AG04449 (cell line): ENCODE data around the gene GTF2A1.

Experiments used
- CTCF ChIA-PET: fragments of 350-600 bp; formaldehyde crosslinking; extraction: SDS; loops from one replicate; lab custom pipeline; 2021; ENCODE audit warnings: antibody characterized with exemption; lab: Yijun Ruan, JAX
- POLR2A ChIA-PET: fragments of 400-600, 350-600 bp; formaldehyde crosslinking; extraction: SDS; loops from one replicate; lab custom pipeline; 2020; ENCODE audit warnings: antibody characterized with exemption, inconsistent platforms; lab: Yijun Ruan, JAX
- DNase-seq: peaks from one replicate; pipeline ENCODE4 v3.0.0-alpha.2; 2010; ENCODE audit warnings: low read depth, low spot score
- H3K4me3 ChIP-seq: 2 replicates; pipeline ENCODE4 v1.5.1; 2011; ENCODE audit warnings: low read depth, mild to moderate bottlenecking, control low read depth, low read length
- TF ChIP-seq, protein P1 (sequence below): IDR thresholded peaks from one replicate; pipeline ENCODE4 v1.5.1; 2011; ENCODE audit warnings: mild to moderate bottlenecking, moderate library complexity, low read length, control low read depth, inconsistent platforms; ENCODE audit not compliant: insufficient read depth; ENCODE audit errors: missing control alignments

GTF2A1 gene

GRCh38 chr14:81170829-81171195 is 49.9 kb downstream of the GTF2A1 start:
- no peak for DNase-seq
- ChIA-PET POLR2A (interaction anchor here (1.0 to 1.6 kb wide), 2 partner anchors 48 to 50 kb away, joined by 8 to 9 read pairs; partner anchors contain the start of gene GTF2A1), CTCF (interaction anchor here (0.6 to 5.9 kb wide), 36 partner anchors 11 to 307 kb away, joined by 3 to 89 read pairs (median 4); partner anchors contain the start of genes CEP128, GTF2A1 and TSHR)
- no peak overlapping the region for H3K4me3 ChIP-seq
- TF ChIP-seq, protein P1, sequence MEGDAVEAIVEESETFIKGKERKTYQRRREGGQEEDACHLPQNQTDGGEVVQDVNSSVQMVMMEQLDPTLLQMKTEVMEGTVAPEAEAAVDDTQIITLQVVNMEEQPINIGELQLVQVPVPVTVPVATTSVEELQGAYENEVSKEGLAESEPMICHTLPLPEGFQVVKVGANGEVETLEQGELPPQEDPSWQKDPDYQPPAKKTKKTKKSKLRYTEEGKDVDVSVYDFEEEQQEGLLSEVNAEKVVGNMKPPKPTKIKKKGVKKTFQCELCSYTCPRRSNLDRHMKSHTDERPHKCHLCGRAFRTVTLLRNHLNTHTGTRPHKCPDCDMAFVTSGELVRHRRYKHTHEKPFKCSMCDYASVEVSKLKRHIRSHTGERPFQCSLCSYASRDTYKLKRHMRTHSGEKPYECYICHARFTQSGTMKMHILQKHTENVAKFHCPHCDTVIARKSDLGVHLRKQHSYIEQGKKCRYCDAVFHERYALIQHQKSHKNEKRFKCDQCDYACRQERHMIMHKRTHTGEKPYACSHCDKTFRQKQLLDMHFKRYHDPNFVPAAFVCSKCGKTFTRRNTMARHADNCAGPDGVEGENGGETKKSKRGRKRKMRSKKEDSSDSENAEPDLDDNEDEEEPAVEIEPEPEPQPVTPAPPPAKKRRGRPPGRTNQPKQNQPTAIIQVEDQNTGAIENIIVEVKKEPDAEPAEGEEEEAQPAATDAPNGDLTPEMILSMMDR: no peak

DNA sequence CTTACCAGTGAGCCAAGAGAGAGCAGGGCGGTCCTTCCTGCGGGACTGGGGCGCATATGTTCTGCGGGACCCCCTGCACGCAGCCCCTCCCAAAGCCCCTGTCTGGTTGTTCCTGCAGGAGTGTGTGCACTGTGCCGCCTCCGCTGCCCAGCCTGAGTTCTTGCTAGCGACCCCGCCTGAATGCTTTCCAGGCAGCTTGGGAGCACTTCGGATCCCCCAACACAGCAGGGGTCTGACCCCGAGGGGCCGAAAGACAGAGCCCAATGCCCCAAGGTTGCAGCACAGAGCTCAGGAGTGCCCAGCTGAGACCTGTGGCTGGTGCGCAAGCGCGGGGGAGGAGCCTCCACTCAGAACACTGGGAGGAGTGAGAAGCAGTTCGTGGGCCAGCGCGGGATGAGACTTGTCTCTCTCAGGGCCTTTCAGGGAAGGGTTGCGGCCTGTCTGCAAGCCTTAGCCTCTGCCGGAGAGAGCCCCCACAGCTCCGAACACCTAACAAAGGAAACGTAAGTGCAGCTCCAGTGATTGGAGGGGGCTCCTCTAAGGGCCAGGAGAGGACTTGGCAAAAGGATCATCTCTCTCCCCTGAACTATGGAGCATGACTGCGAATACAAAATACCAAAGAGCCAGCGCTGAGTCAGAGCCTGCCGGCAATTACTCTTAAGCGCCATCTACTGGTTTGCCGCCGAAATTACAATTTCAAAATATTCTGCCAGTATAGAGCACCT is 50.5 kb downstream of the GTF2A1 start:
- H3K4me3 ChIP-seq: peak overlapping the region; percentile 72
- ChIA-PET POLR2A (interaction anchor here (1.0 to 1.6 kb wide), 2 partner anchors 49 to 51 kb away, joined by 8 to 9 read pairs; partner anchors contain the start of gene GTF2A1), CTCF (interaction anchor here (0.6 to 5.9 kb wide), 29 partner anchors 10 to 362 kb away, joined by 3 to 89 read pairs (median 4); partner anchors contain the start of genes CEP128, GTF2A1 and TSHR)
- TF ChIP-seq, protein P1: peak; percentile 69
- DNase-seq: peak; percentile 37

GRCh38 chr14:81169711-81170103 is 51.1 kb downstream of the GTF2A1 start:
- TF ChIP-seq, protein P1: no peak
- ChIA-PET CTCF (interaction anchor here (0.7 to 5.9 kb wide), 20 partner anchors 10 to 362 kb away, joined by 3 to 89 read pairs (median 5); partner anchors contain the start of gene TSHR), POLR2A (interaction anchor here (1.0 to 1.6 kb wide), 2 partner anchors 49 to 51 kb away, joined by 8 to 9 read pairs; partner anchors contain the start of gene GTF2A1)
- peak overlapping the region; percentile 72 for H3K4me3 ChIP-seq
- no peak for DNase-seq

- DNase-seq: no peak
- ChIA-PET CTCF (interaction anchor here (1.2 to 5.9 kb wide), 8 partner anchors 9 to 181 kb away, joined by 3 to 89 read pairs (median 21); no protein-coding TSS in a partner anchor), POLR2A (interaction anchor here (1.6 kb wide), 1 partner anchor 50 kb away, joined by 9 read pairs; no protein-coding TSS in a partner anchor)
- TF ChIP-seq, protein P1: no peak
- peak overlapping the region; percentile 72 for H3K4me3 ChIP-seq
Measured at GRCh38 chr14:81169267-81169666, 51.5 kb downstream of the GTF2A1 start.

DNA sequence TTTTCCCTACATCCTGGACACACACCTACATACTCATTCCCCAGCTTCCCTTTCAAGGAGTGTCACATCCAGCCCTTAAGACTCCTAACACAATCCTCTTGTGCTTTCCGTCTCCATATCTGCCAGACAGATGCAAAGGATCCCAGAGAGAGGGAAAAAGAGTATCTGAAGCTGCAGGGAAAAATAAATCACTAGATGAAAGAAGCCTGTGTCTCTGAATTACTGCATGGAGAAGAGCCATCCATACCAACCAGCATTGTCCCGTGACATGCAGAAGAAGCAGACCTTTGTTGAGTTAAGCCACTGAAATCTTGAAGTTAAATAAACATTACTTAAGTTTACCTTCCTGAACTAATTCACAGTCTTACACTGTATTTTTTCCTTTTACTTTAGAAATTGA is 54.6 kb downstream of the GTF2A1 start:
- TF ChIP-seq, protein P1: no peak
- H3K4me3 ChIP-seq: no peak overlapping the region
- ChIA-PET POLR2A (no interaction called here), CTCF (interaction anchor here (1.3 to 7.3 kb wide), 6 partner anchors 10 to 212 kb away, joined by 3 to 102 read pairs (median 9); partner anchors contain the start of gene TSHR)
- no peak for DNase-seq

DNA sequence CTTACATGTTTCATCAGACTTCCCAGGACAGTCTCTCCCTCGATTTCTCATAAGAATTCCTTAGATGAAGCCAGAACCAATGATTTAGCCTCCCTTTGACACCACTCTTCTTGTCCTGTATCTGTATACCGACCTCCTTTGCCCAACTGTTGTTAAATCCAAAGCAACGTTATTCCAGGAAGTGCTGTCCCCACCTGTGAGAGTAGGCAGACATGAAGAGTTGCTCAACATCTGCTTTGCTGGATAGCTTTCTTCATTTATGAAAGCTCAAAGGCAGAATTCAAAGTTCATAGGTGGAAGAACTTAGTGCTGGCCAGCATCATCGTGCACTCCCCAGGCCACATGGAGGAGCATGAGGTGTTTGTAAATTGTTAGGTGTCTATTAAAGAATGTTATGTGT is 55.6 kb downstream of the GTF2A1 start:
- ChIA-PET POLR2A (no interaction called here), CTCF (interaction anchor here (0.9 to 7.3 kb wide), 5 partner anchors 10 to 299 kb away, joined by 3 to 102 read pairs (median 13); partner anchors contain the start of gene TSHR)
- DNase-seq: no peak
- TF ChIP-seq, protein P1: no peak
- no peak overlapping the region for H3K4me3 ChIP-seq
